HepG2 (cell line): ENCODE data around the gene GRK5. TPM values are rescaled to one million over a fixed set of nuclear protein-coding genes. Genes with fewer than 3 reads are reported as not detected.

Source experiments
- CCDC6 ChIP-seq: sonication (generic); formaldehyde crosslinking; IDR thresholded peaks from 2 replicates; pipeline ENCODE4 v1.8.1; 2022; ENCODE audit warnings: mild to moderate bottlenecking, missing genetic modification reagents, moderate library complexity
- ELF3 ChIP-seq: IDR thresholded peaks from 2 replicates; pipeline ENCODE4 v1.6.1; 2016; ENCODE audit warnings: missing genetic modification reagents, missing compliant biosample characterization
- ESRRA ChIP-seq: sonication (generic); formaldehyde crosslinking; IDR thresholded peaks from 2 replicates; pipeline ENCODE4 v1.5.1; 2020; ENCODE audit warnings: mild to moderate bottlenecking, low read depth, missing genetic modification reagents
- HDAC6 ChIP-seq: fragments of 200-600 bp; sonication (generic); IDR thresholded peaks from 2 replicates; pipeline ENCODE4 v1.7.0; 2017; ENCODE audit warnings: mild to moderate bottlenecking, antibody characterized with exemption, low read length, low read depth
- JUNB ChIP-seq: sonication (generic); formaldehyde crosslinking; IDR thresholded peaks from 2 replicates; pipeline ENCODE4 v1.8.0; 2022; ENCODE audit warnings: missing genetic modification reagents, mild to moderate bottlenecking, borderline replicate concordance
- KDM5A ChIP-seq: fragments of 200-600 bp; sonication (generic); IDR thresholded peaks from 2 replicates; pipeline ENCODE4 v1.7.0; 2018; ENCODE audit warnings: antibody characterized with exemption, mild to moderate bottlenecking, low read length, borderline replicate concordance
- KLF15 ChIP-seq: sonication (generic); formaldehyde crosslinking; IDR thresholded peaks from 2 replicates; pipeline ENCODE4 v1.8.1; 2023; ENCODE audit warnings: borderline replicate concordance, mild to moderate bottlenecking, inconsistent platforms, missing genetic modification reagents, mixed read lengths
- KLF16 ChIP-seq, 2 experiments: sonication (generic) in 1 of 2; formaldehyde crosslinking in 1 of 2; IDR thresholded peaks; 2 replicates each; pipeline versions ENCODE4 v1.6.1 to v1.8.0; 2016 to 2023; ENCODE audit warnings: missing genetic modification reagents in 2 of 2, missing compliant biosample characterization in 1 of 2
- MTA1 ChIP-seq: sonication (generic); formaldehyde crosslinking; IDR thresholded peaks from 2 replicates; pipeline ENCODE4 v1.4.0; 2020; ENCODE audit warnings: missing genetic modification reagents, mild to moderate bottlenecking, borderline replicate concordance
- MYC ChIP-seq: sonication (generic); formaldehyde crosslinking; IDR thresholded peaks from 2 replicates; pipeline ENCODE4 v1.9.0; 2021; ENCODE audit warnings: missing genetic modification reagents, borderline replicate concordance
- SNRNP70 ChIP-seq: fragments of 200-400 bp; formaldehyde crosslinking; IDR thresholded peaks from 2 replicates; pipeline ENCODE4 v1.6.1; 2017; ENCODE audit warnings: mild to moderate bottlenecking, low read depth, low read length, moderate library complexity
- YEATS4 ChIP-seq: sonication (generic); formaldehyde crosslinking; IDR thresholded peaks from 2 replicates; pipeline ENCODE4 v1.4.0; 2020; ENCODE audit warnings: missing genetic modification reagents, borderline replicate concordance
- ZEB1 ChIP-seq: IDR thresholded peaks from 2 replicates; pipeline ENCODE4 v1.6.1; 2012; ENCODE audit warnings: mild to moderate bottlenecking, low read depth, inconsistent platforms; ENCODE audit not compliant: insufficient replicate concordance
- ZNF101 ChIP-seq: sonication (generic); formaldehyde crosslinking; IDR thresholded peaks from 2 replicates; pipeline ENCODE4 v1.4.0; 2020; ENCODE audit warnings: mild to moderate bottlenecking, low read depth, missing genetic modification reagents, borderline replicate concordance
- ZNF296 ChIP-seq: sonication (generic); formaldehyde crosslinking; conservative IDR thresholded peaks from 2 replicates; pipeline ENCODE4 v1.5.0; 2020; ENCODE audit warnings: mild to moderate bottlenecking, missing genetic modification reagents
- ZNF331 ChIP-seq: sonication (generic); formaldehyde crosslinking; IDR thresholded peaks from 2 replicates; pipeline ENCODE4 v1.4.0; 2020; ENCODE audit warnings: missing genetic modification reagents
- ZNF430 ChIP-seq: sonication (generic); formaldehyde crosslinking; IDR thresholded peaks from 2 replicates; pipeline ENCODE4 v1.9.0; 2021; ENCODE audit warnings: mild to moderate bottlenecking, missing genetic modification reagents
- ZNF556 ChIP-seq: sonication (generic); formaldehyde crosslinking; IDR thresholded peaks from 2 replicates; pipeline ENCODE4 v1.4.0; 2020; ENCODE audit warnings: mild to moderate bottlenecking, missing genetic modification reagents, borderline replicate concordance
- ZNF563 ChIP-seq: sonication (generic); formaldehyde crosslinking; IDR thresholded peaks from 2 replicates; pipeline ENCODE4 v1.8.0; 2022; ENCODE audit warnings: mild to moderate bottlenecking, moderate library complexity, missing genetic modification reagents
- ZNF772 ChIP-seq: sonication (generic); formaldehyde crosslinking; IDR thresholded peaks from 2 replicates; pipeline ENCODE4 v1.5.0; 2020; ENCODE audit warnings: mild to moderate bottlenecking, missing genetic modification reagents
- polyA plus RNA-seq, 8 experiments: library from polyadenylated mRNA; depleted of rRNA in 3 of 8; stranded (reverse) in 7 of 8; unstranded in 1 of 8; fragments of >200 nt; fragmentation: Illumina TruSeq in 4 of 8; extraction: Trizol in 4 of 8; gene quantifications; 2 replicates each; pipeline versions ENCODE4 v1.2.1 to v1.2.3, GENCODE V29; 2011 to 2016; ENCODE audit warnings: low read depth in 4 of 8, missing spikeins in 1 of 8, mixed read lengths in 1 of 8; ENCODE audit not compliant: insufficient read depth in 1 of 8
- total RNA-seq, 5 experiments: library from RNA; depleted of rRNA; stranded (reverse); fragments of >200 nt; fragmentation: Illumina TruSeq; extraction: Trizol; gene quantifications; 2 replicates each; pipeline ENCODE4 v1.2.3, GENCODE V29; 2016; ENCODE audit warnings: low read depth in 1 of 5
- TF ChIP-seq, protein P1 (sequence below): IDR thresholded peaks from 2 replicates; pipeline ENCODE4 v1.6.1; 2016; ENCODE audit warnings: missing biosample characterization, missing genetic modification reagents, low read depth
- TF ChIP-seq, protein P2 (sequence below): sonication (generic); formaldehyde crosslinking; IDR thresholded peaks from 2 replicates; pipeline ENCODE4 v1.4.0; 2020; ENCODE audit warnings: missing genetic modification reagents, borderline replicate concordance
- TF ChIP-seq, protein P3 (sequence below): sonication (generic); formaldehyde crosslinking; IDR thresholded peaks from 2 replicates; pipeline ENCODE4 v1.5.0; 2020; ENCODE audit warnings: missing genetic modification reagents
- TF ChIP-seq, protein P4 (sequence below): sonication (generic); formaldehyde crosslinking; IDR thresholded peaks from 2 replicates; pipeline ENCODE4 v1.5.0; 2020; ENCODE audit warnings: mild to moderate bottlenecking, missing genetic modification reagents

The GRK5 gene
- total and polyA plus RNA-seq, 2 of the 13 experiments (the other 11 are each of a cell fraction or from before 2014, with no cell fraction given) = 10.4 to 12.6 TPM

DNA sequence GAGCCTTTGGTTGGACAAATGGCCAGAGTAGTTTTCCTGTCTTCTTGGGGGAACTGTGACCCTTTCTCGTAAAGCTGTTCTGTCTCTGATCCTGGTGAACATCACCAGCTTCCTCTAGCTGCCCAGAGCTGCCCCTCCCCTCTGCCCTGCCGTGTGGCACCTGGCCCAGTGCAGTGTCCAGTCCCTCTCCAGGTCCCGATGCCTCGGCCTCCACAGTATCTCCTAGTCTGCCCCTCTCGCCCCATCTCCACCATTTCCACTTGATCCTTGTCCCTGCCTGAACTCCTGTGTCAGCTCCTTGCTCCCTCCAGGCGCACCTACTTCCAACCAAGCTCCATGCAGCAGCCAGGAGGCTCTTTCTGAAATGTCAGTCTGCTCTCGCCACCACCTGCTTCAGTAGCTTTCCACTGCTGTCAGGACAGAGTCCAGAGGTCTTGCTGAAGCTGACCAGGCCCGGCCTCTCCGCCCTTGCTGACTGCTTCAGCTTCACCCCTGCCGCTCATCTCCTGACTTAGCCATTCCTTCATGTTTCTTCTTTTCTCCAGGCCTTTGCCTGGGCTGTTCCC, 133.6 kb downstream of the GRK5 start (continued):
- TF ChIP-seq HDAC6 (no peak), KLF16 (CRISPR knock-in tag; IDR thresholded peaks at IDR 0.05) (no peak), ZNF556 (CRISPR knock-in tag) (no peak), ELF3 (peak; percentile 12; the same call in 1 of the 2 replicates), ZNF563 (CRISPR knock-in tag) (no peak), ZNF772 (peak; percentile 50; the same call in 1 of the 2 replicates), JUNB (CRISPR knock-in tag) (no peak), ESRRA (CRISPR knock-in tag) (no peak; the same call in 1 of the 2 replicates), SNRNP70 (no peak), ZNF430 (CRISPR knock-in tag) (no peak), YEATS4 (CRISPR knock-in tag) (no peak), MYC (peak; percentile 11; the same call in 1 of the 2 replicates), ZEB1 (no peak), KDM5A (no peak), ZNF331 (CRISPR knock-in tag) (0 out of 2 replicates have a peak, but pooled peaks have one; percentile 14), ZNF296 (CRISPR knock-in tag) (no peak), MTA1 (0 out of 2 replicates have a peak, but pooled peaks have one; percentile 20), ZNF101 (CRISPR knock-in tag) (no peak), CCDC6 (peak; percentile 82; the same call in 1 of the 2 replicates), KLF15 (CRISPR knock-in tag) (no peak)
- TF ChIP-seq, protein P1, sequence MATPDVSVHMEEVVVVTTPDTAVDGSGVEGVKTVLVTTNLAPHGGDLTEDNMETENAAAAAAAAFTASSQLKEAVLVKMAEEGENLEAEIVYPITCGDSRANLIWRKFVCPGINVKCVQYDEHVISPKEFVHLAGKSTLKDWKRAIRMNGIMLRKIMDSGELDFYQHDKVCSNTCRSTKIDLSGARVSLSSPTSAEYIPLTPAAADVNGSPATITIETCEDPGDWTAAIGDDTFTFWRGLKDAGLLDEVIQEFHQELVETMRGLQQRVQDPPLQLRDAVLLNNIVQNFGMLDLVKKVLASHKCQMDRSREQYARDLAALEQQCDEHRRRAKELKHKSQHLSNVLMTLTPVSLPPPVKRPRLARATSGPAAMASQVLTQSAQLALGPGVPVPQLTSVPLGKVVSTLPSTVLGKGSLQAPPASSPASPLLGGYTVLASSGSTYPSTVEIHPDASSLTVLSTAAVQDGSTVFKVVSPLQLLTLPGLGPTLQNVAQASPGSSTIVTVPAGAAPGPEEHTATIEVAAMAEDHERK (CRISPR knock-in tag) = no peak
- TF ChIP-seq, protein P2, sequence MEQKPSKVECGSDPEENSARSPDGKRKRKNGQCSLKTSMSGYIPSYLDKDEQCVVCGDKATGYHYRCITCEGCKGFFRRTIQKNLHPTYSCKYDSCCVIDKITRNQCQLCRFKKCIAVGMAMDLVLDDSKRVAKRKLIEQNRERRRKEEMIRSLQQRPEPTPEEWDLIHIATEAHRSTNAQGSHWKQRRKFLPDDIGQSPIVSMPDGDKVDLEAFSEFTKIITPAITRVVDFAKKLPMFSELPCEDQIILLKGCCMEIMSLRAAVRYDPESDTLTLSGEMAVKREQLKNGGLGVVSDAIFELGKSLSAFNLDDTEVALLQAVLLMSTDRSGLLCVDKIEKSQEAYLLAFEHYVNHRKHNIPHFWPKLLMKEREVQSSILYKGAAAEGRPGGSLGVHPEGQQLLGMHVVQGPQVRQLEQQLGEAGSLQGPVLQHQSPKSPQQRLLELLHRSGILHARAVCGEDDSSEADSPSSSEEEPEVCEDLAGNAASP (CRISPR knock-in tag) = peak; percentile 46; the same call in 1 of the 2 replicates
- TF ChIP-seq, protein P3, sequence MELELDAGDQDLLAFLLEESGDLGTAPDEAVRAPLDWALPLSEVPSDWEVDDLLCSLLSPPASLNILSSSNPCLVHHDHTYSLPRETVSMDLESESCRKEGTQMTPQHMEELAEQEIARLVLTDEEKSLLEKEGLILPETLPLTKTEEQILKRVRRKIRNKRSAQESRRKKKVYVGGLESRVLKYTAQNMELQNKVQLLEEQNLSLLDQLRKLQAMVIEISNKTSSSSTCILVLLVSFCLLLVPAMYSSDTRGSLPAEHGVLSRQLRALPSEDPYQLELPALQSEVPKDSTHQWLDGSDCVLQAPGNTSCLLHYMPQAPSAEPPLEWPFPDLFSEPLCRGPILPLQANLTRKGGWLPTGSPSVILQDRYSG (CRISPR knock-in tag) = no peak
- TF ChIP-seq, protein P4, sequence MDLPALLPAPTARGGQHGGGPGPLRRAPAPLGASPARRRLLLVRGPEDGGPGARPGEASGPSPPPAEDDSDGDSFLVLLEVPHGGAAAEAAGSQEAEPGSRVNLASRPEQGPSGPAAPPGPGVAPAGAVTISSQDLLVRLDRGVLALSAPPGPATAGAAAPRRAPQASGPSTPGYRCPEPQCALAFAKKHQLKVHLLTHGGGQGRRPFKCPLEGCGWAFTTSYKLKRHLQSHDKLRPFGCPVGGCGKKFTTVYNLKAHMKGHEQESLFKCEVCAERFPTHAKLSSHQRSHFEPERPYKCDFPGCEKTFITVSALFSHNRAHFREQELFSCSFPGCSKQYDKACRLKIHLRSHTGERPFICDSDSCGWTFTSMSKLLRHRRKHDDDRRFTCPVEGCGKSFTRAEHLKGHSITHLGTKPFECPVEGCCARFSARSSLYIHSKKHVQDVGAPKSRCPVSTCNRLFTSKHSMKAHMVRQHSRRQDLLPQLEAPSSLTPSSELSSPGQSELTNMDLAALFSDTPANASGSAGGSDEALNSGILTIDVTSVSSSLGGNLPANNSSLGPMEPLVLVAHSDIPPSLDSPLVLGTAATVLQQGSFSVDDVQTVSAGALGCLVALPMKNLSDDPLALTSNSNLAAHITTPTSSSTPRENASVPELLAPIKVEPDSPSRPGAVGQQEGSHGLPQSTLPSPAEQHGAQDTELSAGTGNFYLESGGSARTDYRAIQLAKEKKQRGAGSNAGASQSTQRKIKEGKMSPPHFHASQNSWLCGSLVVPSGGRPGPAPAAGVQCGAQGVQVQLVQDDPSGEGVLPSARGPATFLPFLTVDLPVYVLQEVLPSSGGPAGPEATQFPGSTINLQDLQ (CRISPR knock-in tag) = no peak
